MM.1S (cell line): Measurements from ENCODE around the gene TNFRSF13B.

ENCODE experiments used
- DNase-seq: peaks from one replicate; pipeline ENCODE4 v3.0.0-alpha.2; 2015
- H2AFZ ChIP-seq: fragments of 300-600 bp; sonication (generic); 2 replicates; pipeline ENCODE4 v1.6.0; 2016; ENCODE audit warnings: antibody characterized with exemption, low read length
- H3F3A ChIP-seq: fragments of 300-600 bp; sonication (generic); 2 replicates; pipeline ENCODE4 v1.6.1; 2016; ENCODE audit warnings: mild to moderate bottlenecking, antibody characterized with exemption, low read length, moderate library complexity, mixed read lengths; ENCODE audit not compliant: insufficient read depth
- H3K27ac ChIP-seq: fragments of 300-600 bp; sonication (generic); 2 replicates; pipeline ENCODE4 v1.5.1; 2016; ENCODE audit warnings: mild to moderate bottlenecking, low read length
- H3K27me3 ChIP-seq: fragments of 300-600 bp; sonication (generic); replicated peaks from 2 replicates; pipeline ENCODE4 v1.6.0; 2016; ENCODE audit warnings: low read length; ENCODE audit not compliant: insufficient read depth
- H3K36me3 ChIP-seq: fragments of 300-600 bp; sonication (generic); replicated peaks from 2 replicates; pipeline ENCODE4 v1.6.1; 2016; ENCODE audit warnings: mild to moderate bottlenecking, low read length, mixed read lengths; ENCODE audit not compliant: insufficient read depth
- H3K4me1 ChIP-seq: fragments of 300-600 bp; sonication (generic); 2 replicates; pipeline ENCODE4 v1.6.1; 2016; ENCODE audit warnings: low read length, mixed read lengths
- H3K4me2 ChIP-seq: fragments of 300-600 bp; sonication (generic); 2 replicates; pipeline ENCODE4 v1.6.0; 2016; ENCODE audit warnings: low read depth, low read length
- H3K4me3 ChIP-seq: fragments of 300-600 bp; sonication (generic); 2 replicates; pipeline ENCODE4 v1.5.1; 2016; ENCODE audit warnings: low read length, mixed read lengths
- H3K79me2 ChIP-seq: fragments of 300-600 bp; sonication (generic); 2 replicates; pipeline ENCODE4 v1.6.1; 2016; ENCODE audit warnings: mixed run types, low read length, mixed read lengths
- H3K9ac ChIP-seq: fragments of 300-600 bp; sonication (generic); 2 replicates; pipeline ENCODE4 v1.6.1; 2016; ENCODE audit warnings: low read length, mixed read lengths
- H3K9me2 ChIP-seq: fragments of 300-600 bp; sonication (generic); replicated peaks from 2 replicates; pipeline ENCODE4 v1.6.1; 2016; ENCODE audit warnings: mild to moderate bottlenecking, low read length, mixed read lengths; ENCODE audit not compliant: insufficient read depth
- H3K9me3 ChIP-seq: fragments of 300-600 bp; sonication (generic); replicated peaks from 2 replicates; pipeline ENCODE4 v1.6.1; 2016; ENCODE audit warnings: mild to moderate bottlenecking, low read length, mixed read lengths; ENCODE audit not compliant: insufficient read depth
- H4K20me1 ChIP-seq: fragments of 300-600 bp; sonication (generic); 2 replicates; pipeline ENCODE4 v1.6.1; 2016; ENCODE audit warnings: mild to moderate bottlenecking, low read length, moderate library complexity, mixed read lengths; ENCODE audit not compliant: insufficient read depth
- EZH2 ChIP-seq: fragments of 300-600 bp; sonication (generic); optimal IDR thresholded peaks from 2 replicates; pipeline ENCODE3; 2017; ENCODE audit warnings: low read depth, mild to moderate bottlenecking, antibody characterized with exemption, low read length, mixed read lengths
- EZH2phosphoT487 ChIP-seq: fragments of 300-600 bp; sonication (generic); IDR thresholded peaks from 2 replicates; pipeline ENCODE4 v1.6.1; 2018; ENCODE audit warnings: antibody characterized with exemption, low read length
- TF ChIP-seq, protein P1 (sequence below): fragments of 300-600 bp; sonication (generic); IDR thresholded peaks from 2 replicates; pipeline ENCODE4 v1.5.1; 2016; ENCODE audit warnings: antibody characterized with exemption, low read length, mixed read lengths

The TNFRSF13B gene

DNA sequence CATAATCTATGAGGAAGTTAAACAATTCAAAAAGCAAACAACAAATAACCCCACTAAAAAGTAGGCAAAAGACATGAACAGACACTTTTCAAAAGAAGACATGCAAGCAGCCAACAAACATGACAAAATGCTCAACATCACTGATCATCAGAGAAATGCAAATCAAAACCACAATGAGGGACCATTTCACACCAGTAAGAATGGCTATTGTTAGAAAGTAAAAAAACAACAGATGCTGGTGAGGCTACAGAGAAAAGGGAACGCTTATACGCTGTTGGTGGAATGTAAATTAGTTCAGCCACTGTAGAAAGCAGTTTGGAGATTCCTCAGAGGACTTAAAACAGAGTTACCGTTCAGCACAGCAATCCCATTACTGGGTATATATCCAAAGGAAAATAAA, 24.4 kb downstream of the TNFRSF13B start:
- Histone ChIP-seq H4K20me1 (peaks cover 11% of the 10 kb centered on the region; the same call in 1 of the 2 replicates), H2AFZ (no peak overlapping the region), H3K9me2 (no peaks in the 10 kb centered on the region), H3K9ac (peak overlapping the region; percentile 41), H3K27me3 (no peaks in the 10 kb centered on the region), H3K27ac (peak overlapping the region; percentile 81), H3K79me2 (peaks cover 93% of the 10 kb centered on the region), H3F3A (peaks cover 52% of the 10 kb centered on the region), H3K4me3 (no peak overlapping the region), H3K4me2 (peak overlapping the region; percentile 48; the same call in 1 of the 2 replicates), H3K9me3 (no peaks in the 10 kb centered on the region), H3K4me1 (peaks cover 59% of the 10 kb centered on the region), H3K36me3 (peaks cover 59% of the 10 kb centered on the region)
- peak; percentile 85 for DNase-seq
- no peak for TF ChIP-seq EZH2
- no peak for TF ChIP-seq EZH2phosphoT487
- TF ChIP-seq, protein P1, sequence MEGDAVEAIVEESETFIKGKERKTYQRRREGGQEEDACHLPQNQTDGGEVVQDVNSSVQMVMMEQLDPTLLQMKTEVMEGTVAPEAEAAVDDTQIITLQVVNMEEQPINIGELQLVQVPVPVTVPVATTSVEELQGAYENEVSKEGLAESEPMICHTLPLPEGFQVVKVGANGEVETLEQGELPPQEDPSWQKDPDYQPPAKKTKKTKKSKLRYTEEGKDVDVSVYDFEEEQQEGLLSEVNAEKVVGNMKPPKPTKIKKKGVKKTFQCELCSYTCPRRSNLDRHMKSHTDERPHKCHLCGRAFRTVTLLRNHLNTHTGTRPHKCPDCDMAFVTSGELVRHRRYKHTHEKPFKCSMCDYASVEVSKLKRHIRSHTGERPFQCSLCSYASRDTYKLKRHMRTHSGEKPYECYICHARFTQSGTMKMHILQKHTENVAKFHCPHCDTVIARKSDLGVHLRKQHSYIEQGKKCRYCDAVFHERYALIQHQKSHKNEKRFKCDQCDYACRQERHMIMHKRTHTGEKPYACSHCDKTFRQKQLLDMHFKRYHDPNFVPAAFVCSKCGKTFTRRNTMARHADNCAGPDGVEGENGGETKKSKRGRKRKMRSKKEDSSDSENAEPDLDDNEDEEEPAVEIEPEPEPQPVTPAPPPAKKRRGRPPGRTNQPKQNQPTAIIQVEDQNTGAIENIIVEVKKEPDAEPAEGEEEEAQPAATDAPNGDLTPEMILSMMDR, result no peak

DNA sequence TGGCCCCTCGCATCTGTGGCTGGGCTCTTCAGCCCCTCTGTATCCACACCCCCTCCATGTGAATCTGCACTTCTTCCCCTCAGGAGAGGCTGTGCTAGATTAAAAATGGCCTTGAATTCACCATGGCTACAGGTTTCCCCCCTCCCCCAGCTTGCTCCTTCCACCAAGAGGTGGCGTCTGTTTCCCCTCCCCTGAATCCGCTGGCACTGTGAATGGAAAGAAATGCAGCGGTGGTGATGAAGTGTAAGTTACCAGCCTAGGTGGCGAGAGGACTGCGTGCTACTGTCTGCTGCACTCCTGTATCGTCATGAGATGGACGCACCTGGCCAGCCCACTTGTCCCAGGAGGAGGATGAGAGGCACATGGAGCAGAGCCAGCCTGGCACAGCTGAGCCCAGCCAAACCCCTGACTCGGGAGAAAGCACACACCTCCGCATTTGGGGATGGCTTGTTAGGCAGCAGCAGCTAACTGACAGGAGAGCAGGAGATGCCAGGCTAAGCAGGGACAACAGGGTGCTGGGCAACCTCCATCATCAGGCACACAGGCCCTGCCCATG, 26.2 kb downstream of the TNFRSF13B start:
- Histone ChIP-seq H2AFZ (no peak overlapping the region), H3K4me2 (no peak overlapping the region), H3K9me3 (no peaks in the 10 kb centered on the region), H3K9me2 (no peaks in the 10 kb centered on the region), H3K79me2 (peaks cover 95% of the 10 kb centered on the region), H3K9ac (no peak overlapping the region), H4K20me1 (peaks cover 28% of the 10 kb centered on the region; the same call in 1 of the 2 replicates), H3K27ac (no peak overlapping the region), H3K36me3 (peaks cover 65% of the 10 kb centered on the region), H3K27me3 (no peaks in the 10 kb centered on the region), H3K4me3 (no peak overlapping the region), H3K4me1 (peaks cover 46% of the 10 kb centered on the region), H3F3A (peaks cover 41% of the 10 kb centered on the region)
- DNase-seq, result no peak
- TF ChIP-seq EZH2phosphoT487 (no peak), EZH2 (no peak)
- TF ChIP-seq, protein P1, result no peak

DNA sequence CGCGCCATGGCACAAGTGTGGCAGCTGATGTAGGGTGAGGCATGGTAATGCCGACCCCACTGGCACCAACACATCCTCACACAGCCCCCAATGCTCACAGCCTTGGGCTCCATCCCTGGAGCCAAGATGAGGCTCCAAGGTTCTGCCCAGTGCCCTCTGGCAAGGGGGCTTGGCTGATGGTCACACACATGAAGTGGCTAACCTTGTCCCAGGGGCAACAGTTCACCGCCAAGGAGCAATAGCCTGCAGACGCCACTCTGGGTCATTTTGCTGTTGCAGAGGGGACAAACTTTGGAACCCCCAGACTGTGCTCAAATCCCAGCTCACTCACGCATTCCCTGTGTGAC, 26.8 kb downstream of the TNFRSF13B start:
- Histone ChIP-seq H4K20me1 (peaks cover 33% of the 10 kb centered on the region; the same call in 1 of the 2 replicates), H3K9ac (no peak overlapping the region)

More for the DNA sequence above, 26.8 kb downstream of the TNFRSF13B start:
- Histone ChIP-seq H3K9me2 (no peaks in the 10 kb centered on the region), H3K36me3 (peaks cover 64% of the 10 kb centered on the region), H3F3A (peaks cover 38% of the 10 kb centered on the region), H3K27ac (no peak overlapping the region), H3K79me2 (peaks cover 95% of the 10 kb centered on the region), H2AFZ (no peak overlapping the region), H3K9me3 (no peaks in the 10 kb centered on the region), H3K4me2 (no peak overlapping the region), H3K4me1 (peaks cover 40% of the 10 kb centered on the region), H3K4me3 (no peak overlapping the region), H3K27me3 (no peaks in the 10 kb centered on the region)
- TF ChIP-seq EZH2, result no peak
- TF ChIP-seq, protein P1, result no peak
- DNase-seq, result no peak
